SK-N-SH treated with all-trans-retinoic acid at 6 μM for 48 hours (cell line): Measurements from ENCODE around the gene ADH7.

Source experiments
- ATAC-seq: fragments of 200-7000 bp; cut with Tn5 transposase; 3 replicates; pipeline ENCODE4 v1.9.1; 2020; ENCODE audit warnings: mild to moderate bottlenecking, moderate library complexity
- ARNTL ChIP-seq: fragments of 450-650 bp; formaldehyde crosslinking; IDR thresholded peaks from 2 replicates; pipeline ENCODE4 v1.5.0; 2020; ENCODE audit warnings: low read depth, mild to moderate bottlenecking, moderate library complexity, borderline replicate concordance
- BACH2 ChIP-seq: fragments of 250-450 bp; sonication (Bioruptor Pico); IDR thresholded peaks from 2 replicates; pipeline ENCODE4 v1.9.0; 2021; ENCODE audit warnings: mild to moderate bottlenecking, borderline replicate concordance
- CREB5 ChIP-seq: fragments of 250-450 bp; sonication (Bioruptor Pico); IDR thresholded peaks from 2 replicates; pipeline ENCODE4 v1.5.1; 2020; ENCODE audit warnings: low read depth, mild to moderate bottlenecking, moderate library complexity
- CSDC2 ChIP-seq: fragments of 250-450 bp; sonication (Bioruptor Pico); IDR thresholded peaks from 2 replicates; pipeline ENCODE4 v1.5.0; 2020; ENCODE audit warnings: mild to moderate bottlenecking, moderate library complexity
- CSRNP3 ChIP-seq: fragments of 250-450 bp; sonication (Bioruptor Pico); IDR thresholded peaks from 2 replicates; pipeline ENCODE4 v1.5.1; 2021; ENCODE audit warnings: mild to moderate bottlenecking, moderate library complexity
- ESRRG ChIP-seq: fragments of 250-450 bp; sonication (Bioruptor Pico); IDR thresholded peaks from 2 replicates; pipeline ENCODE4 v1.6.1; 2021; ENCODE audit warnings: mild to moderate bottlenecking
- GLIS3 ChIP-seq: fragments of 250-450 bp; sonication (Bioruptor Pico); IDR thresholded peaks from 2 replicates; pipeline ENCODE4 v1.5.0; 2020; ENCODE audit warnings: mild to moderate bottlenecking, moderate library complexity
- OSR1 ChIP-seq: fragments of 250-450 bp; sonication (Bioruptor Pico); IDR thresholded peaks from 2 replicates; pipeline ENCODE4 v1.8.0; 2022; ENCODE audit warnings: moderate library complexity, mild to moderate bottlenecking, inconsistent platforms
- POU6F1 ChIP-seq: fragments of 250-450 bp; sonication (Bioruptor Pico); IDR thresholded peaks from 2 replicates; pipeline ENCODE4 v1.8.0; 2021; ENCODE audit warnings: low read depth, mild to moderate bottlenecking, moderate library complexity, borderline replicate concordance
- PPARA ChIP-seq: fragments of 250-450 bp; sonication (Bioruptor Pico); IDR thresholded peaks from 2 replicates; pipeline ENCODE4 v1.5.0; 2020; ENCODE audit warnings: mild to moderate bottlenecking, borderline replicate concordance
- RARB ChIP-seq: fragments of 250-450 bp; sonication (Bioruptor Pico); IDR thresholded peaks from 2 replicates; pipeline ENCODE4 v1.8.0; 2021; ENCODE audit warnings: mild to moderate bottlenecking, moderate library complexity
- SNAI2 ChIP-seq: fragments of 250-450 bp; sonication (Bioruptor Pico); IDR thresholded peaks from 2 replicates; pipeline ENCODE4 v1.5.0; 2020; ENCODE audit warnings: mild to moderate bottlenecking, moderate library complexity
- TCF4 ChIP-seq: fragments of 250-450 bp; sonication (Bioruptor Pico); IDR thresholded peaks from 2 replicates; pipeline ENCODE4 v1.8.0; 2021; ENCODE audit warnings: mild to moderate bottlenecking, moderate library complexity, borderline replicate concordance
- TSHZ2 ChIP-seq: fragments of 250-450 bp; sonication (Bioruptor Pico); IDR thresholded peaks from 2 replicates; pipeline ENCODE4 v1.5.0; 2020; ENCODE audit warnings: mild to moderate bottlenecking, moderate library complexity
- ZC3H10 ChIP-seq: fragments of 250-450 bp; sonication (Bioruptor Pico); IDR thresholded peaks from 2 replicates; pipeline ENCODE4 v1.5.1; 2021; ENCODE audit warnings: mild to moderate bottlenecking, moderate library complexity
- ZFP3 ChIP-seq: fragments of 250-450 bp; sonication (Bioruptor Pico); IDR thresholded peaks from 2 replicates; pipeline ENCODE4 v1.5.0; 2020; ENCODE audit warnings: mild to moderate bottlenecking, moderate library complexity
- ZFP30 ChIP-seq: fragments of 450-650 bp; formaldehyde crosslinking; IDR thresholded peaks from 2 replicates; pipeline ENCODE4 v1.5.0; 2022; ENCODE audit warnings: mild to moderate bottlenecking, moderate library complexity
- ZNF565 ChIP-seq: fragments of 450-650 bp; formaldehyde crosslinking; conservative IDR thresholded peaks from 2 replicates; pipeline ENCODE4 v1.5.0; 2020; ENCODE audit warnings: low read depth, mild to moderate bottlenecking, moderate library complexity
- ZNF70 ChIP-seq: fragments of 450-650 bp; formaldehyde crosslinking; IDR thresholded peaks from 2 replicates; pipeline ENCODE4 v1.5.0; 2020; ENCODE audit warnings: mild to moderate bottlenecking, moderate library complexity
- ZNF8 ChIP-seq: fragments of 450-650 bp; formaldehyde crosslinking; IDR thresholded peaks from 2 replicates; pipeline ENCODE4 v1.5.0; 2020; ENCODE audit warnings: mild to moderate bottlenecking, moderate library complexity

ADH7 gene

GRCh38 chr4:99381588-99382175 lies 53.5 kb downstream of the ADH7 start:
- TF ChIP-seq BACH2 (CRISPR knock-in tag) (no peak), TSHZ2 (CRISPR knock-in tag) (no peak), ZNF70 (CRISPR knock-in tag) (no peak), POU6F1 (no peak), ARNTL (CRISPR knock-in tag) (no peak), ESRRG (no peak), ZNF8 (no peak), ZNF565 (CRISPR knock-in tag) (no peak), ZFP3 (CRISPR knock-in tag) (no peak), OSR1 (no peak)
- no peak for ATAC-seq

- no peak for ATAC-seq
- TF ChIP-seq TSHZ2 (CRISPR knock-in tag) (no peak), CSRNP3 (CRISPR knock-in tag) (no peak), ZFP30 (CRISPR knock-in tag) (no peak), ZNF70 (CRISPR knock-in tag) (no peak), ZFP3 (CRISPR knock-in tag) (no peak), ESRRG (no peak), CREB5 (CRISPR knock-in tag) (no peak), RARB (CRISPR knock-in tag) (no peak), SNAI2 (CRISPR knock-in tag) (no peak), PPARA (CRISPR knock-in tag) (no peak), CSDC2 (no peak), ZC3H10 (CRISPR knock-in tag) (no peak), TCF4 (CRISPR knock-in tag) (no peak), OSR1 (no peak), GLIS3 (CRISPR knock-in tag) (no peak), POU6F1 (no peak)
Observed at GRCh38 chr4:99379571-99379970, 55.6 kb downstream of the ADH7 start.
